ENCODE results near the gene CXCL14.

Gene CXCL14

DNA sequence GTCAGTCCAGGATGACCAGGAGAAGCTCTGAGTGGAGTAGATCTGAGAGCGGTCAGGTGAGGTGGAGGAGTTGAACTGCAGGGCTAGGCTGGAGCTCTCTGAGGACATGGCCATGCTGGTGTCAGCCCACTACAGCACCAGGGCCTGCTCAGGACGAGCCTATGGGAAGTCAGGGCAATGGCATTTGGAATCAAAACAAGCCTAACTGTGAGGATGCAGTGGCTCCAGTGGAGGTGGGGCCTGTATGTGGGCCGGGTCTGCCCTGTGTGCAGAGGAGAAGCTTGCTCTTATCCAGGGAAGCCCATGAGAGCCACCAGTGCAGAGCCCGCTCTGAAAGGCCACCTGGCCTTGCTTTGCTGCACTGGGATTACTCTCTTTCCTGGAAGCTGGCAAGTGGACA lies 11.1 kb downstream of the CXCL14 start:
- no peak for DNase-seq (ENCODE audit: low spot score)

DNA sequence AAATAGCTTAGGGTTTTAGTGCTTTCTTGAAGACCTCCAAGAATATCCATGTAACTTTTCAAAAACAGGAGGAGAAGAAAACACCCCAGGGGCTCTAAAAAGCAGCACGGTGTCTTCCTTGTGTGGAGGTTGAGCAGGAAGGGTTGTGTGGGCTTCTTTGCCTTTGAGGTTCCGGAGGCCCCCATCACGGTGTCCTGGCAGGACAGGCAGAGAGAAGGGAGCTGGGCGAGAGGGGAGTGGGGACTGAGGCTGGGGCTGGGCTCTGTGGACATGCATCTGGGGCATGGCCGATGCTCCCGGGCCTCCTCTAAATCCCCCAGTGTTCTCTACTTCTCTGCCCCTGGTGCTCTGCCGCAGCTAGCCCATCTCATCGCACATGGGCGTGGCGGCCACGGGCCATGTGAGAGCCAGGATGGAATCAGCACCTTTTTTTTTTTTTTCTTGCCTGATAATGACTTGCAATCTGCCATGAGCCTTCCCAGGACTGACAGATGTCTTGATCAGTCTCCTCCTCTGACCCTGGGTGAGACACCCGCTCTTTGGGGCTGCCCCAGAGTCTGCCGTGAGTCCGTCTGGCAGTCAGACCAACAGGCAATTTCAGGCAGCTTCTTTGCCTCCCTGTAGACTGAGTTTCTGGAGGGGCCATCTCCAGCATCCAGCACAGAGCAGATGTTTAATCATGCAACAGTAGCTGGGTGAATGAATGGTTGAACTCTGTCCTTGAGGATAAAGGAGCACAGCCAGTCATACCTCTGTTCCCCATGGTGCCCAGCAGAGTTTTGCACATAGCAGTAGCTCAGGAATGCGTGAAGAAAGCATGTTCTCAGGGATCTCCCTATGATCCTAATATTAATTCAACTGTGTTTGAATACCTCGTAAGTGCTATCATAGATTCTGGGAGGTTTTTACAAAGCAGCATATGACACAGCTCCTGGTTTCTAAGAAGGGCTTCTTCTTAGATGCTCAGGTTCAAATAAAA lies 12.1 kb downstream of the CXCL14 start:
- no peak for DNase-seq (ENCODE audit: low spot score)

DNA sequence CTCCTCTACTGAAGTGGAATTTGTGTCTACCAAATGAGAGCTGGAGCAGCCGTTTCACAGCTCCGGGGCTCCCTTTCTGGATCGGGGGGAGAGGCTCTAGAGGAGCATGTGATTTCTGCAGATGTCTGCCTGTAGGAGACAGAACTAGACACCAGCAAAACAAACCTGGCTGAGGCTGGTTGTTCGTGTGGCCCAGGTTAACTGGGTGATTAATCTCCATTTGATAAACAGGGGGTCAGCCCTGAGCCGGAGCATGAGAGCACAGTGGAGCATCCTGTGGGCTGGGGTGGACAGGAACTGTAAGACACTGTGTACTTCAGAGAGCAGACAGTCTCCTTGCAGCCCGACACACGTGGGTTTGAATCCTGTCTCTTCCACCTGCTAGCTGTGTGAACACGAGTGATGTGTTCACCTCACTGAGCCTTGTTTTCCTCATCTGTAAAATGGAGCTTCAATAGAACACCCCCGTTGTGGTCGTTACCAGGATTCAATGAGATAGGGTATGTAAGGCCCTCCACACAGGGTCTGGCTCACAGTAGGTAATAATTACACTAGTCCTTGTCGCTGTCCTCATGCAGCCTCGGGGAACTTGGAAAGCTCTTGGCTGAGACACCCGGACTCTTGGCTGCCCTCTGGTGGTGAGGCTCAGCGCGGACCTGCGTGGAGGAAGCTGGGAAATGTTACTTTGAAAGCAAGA lies 12.9 kb downstream of the CXCL14 start:
- DNase-seq (ENCODE audit: low spot score), result peak; percentile 56

DNA sequence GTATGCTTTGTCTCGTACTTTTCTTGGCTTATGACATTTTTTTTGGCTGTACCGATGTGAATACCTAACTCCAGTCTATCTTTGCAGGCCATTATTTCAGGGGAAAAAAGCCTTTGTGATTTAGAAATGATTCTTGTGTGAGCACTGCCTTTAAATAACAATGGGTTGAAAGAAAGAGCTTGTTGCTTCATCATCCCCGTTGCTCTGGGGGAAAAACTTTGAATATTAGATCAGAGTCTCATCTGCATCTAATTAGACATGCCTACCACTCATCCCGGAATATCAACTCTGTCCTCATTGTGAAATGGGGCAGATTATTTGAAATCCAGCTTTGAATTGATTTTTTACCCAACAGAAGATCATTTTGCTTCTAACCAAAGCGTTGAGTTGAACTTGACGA lies 13.5 kb downstream of the CXCL14 start:
- DNase-seq (ENCODE audit: low spot score), result no peak

DNA sequence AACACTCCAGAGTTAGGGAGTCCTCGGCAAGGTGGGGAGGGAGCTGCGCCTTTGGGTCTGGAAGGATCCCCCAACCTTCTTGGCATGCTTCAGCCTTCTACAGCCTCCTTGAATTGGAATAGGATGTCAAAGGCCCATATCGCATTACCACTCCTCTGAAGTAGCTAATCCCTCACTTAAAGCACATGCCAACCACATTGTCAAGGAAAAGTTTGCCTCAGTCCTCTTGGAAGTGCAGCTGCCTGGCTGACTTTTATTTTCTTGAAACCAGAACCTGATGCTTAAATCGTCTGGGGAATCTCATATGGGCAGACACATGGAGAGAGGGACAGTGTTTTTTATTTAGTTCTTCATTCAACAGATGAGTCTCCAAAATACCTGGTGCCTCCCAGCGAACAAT lies 14.5 kb downstream of the CXCL14 start:
- DNase-seq (ENCODE audit: low spot score), result no peak

DNA sequence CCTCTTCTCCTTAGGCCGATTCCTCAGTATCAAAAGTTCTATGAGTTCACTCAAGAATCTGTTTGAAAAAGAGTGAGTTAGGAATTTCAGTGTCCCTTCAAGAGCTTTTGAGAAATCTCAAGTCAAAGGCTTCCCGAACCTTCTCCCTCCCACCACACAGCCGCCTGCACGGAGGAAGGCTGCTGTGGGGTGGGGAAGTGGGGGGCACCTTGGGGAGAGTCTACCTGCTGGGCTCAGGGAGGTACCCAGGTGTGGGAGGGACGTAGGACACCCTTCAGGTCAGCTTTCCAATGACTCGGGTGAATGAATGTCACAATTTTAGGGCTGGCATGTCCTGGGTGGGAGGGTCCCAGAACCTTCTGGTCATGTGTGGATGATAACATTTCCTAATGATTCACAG lies 17.5 kb downstream of the CXCL14 start:
- no peak for DNase-seq (ENCODE audit: low spot score)

DNA sequence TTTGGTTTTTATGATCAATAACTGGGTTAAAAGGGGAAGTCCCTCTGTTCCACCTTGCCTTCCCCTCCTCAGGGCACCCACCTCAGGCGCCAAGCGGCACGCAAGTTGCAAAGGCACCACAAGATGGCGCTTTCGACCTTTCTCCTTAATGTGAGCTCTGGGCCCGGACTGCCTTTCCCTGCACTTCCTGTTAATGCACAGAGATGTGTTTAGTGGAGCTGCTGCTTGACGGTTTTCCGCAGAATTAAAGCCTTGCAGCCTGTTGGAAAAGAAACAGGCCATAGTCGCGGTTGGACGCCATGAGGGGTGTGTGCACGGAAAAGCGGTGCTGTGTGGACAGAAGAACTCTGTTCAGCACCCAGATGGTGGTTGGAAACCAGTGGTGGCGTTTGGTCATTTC lies 17.9 kb downstream of the CXCL14 start:
- DNase-seq (ENCODE audit: low spot score), result peak; percentile 68

DNA sequence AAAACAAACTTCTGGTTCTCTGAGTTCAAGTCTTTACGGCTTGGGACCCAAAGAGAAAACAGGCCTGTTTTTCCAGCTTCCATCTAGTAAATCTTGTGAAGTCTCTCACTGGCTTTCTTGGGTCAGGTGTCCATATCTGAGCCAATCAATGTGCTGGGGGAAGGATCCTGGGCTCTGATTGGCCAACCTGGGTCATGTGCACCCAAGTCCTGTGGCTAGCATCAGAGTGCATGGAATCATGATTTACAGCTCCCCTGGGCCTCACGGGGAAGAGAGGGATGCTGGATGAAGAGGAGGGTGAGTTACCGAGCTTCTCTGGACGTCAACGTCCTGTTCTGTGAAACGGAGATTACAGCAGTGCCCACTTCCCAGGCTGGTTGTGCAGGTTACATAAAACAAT lies 19.4 kb downstream of the CXCL14 start:
- no peak for DNase-seq (ENCODE audit: low spot score)

DNA sequence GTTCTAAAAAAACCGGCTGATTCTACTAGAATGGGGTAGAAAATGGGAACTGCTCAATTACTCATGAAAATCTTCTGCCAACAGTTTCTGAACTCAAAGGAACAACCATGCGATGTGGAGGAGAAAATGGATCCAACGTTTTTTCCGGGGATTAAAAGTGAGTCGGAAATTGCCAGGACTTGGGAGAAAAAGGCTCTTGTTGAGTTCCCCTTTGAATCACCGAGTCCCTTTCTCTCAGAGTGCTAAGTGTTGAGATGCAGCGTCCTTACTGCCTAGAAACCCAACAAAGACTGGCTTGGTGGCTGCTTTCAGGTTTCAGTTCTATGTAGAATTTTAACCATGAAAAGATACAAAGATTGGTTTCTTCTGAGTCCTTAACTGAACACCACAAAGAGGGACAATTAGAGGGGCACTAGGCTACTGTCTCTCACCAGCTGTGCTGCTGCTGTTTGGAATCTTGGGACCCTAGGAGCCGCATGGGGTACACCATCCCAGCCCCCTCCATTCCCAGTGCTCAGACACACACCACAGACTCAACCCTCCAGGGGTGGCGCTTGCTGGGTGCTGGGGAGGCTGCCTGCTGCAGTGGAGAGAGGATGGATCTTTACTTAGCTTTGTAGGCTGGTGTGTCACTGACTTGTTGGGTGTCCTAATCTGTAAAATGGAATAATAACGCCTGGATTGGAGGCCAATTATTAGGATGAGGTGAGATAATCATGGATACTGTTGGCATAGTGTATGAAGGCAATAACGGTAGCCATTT lies 21.5 kb downstream of the CXCL14 start:
- peak; percentile 60 for DNase-seq (ENCODE audit: low spot score)

DNA sequence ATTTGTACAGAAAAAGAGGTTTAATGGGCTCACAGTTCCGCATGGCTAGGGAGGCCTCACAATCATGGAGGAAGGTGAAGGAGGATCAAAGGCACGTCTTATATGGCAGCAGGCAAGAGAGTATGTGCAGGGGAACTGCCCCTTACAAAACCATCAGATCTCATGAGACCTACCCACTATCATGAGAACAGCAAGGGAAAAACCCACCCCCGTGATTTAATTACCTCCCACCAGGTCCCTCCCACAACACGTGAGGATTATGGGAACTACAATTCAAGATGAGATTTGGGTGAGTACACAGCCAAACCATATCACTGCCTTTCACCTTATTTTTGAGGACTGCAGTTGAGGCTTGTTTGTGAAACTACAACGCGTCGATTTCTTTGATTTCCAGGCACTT lies 22.2 kb downstream of the CXCL14 start:
- DNase-seq (ENCODE audit: low spot score), result no peak

DNA sequence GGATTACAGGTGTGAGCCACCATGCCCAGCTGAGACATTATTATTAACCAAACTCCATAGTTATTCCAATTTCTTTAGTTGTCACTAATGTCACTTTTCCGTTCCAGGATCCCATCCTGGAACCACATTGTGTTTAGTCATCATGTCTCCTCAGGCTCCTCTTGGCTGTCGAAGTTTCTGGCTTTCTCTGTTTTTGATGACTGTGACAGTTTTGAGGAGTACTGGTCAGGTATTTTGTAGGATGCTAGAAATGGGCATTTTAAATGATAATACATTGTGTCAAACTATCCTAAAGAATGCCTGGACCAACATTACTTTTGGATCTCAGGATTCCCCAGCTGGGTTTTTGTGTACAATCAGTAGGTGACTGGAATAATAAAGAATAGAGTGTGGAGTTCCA lies 23.3 kb downstream of the CXCL14 start:
- no peak for DNase-seq (ENCODE audit: low spot score)

DNA sequence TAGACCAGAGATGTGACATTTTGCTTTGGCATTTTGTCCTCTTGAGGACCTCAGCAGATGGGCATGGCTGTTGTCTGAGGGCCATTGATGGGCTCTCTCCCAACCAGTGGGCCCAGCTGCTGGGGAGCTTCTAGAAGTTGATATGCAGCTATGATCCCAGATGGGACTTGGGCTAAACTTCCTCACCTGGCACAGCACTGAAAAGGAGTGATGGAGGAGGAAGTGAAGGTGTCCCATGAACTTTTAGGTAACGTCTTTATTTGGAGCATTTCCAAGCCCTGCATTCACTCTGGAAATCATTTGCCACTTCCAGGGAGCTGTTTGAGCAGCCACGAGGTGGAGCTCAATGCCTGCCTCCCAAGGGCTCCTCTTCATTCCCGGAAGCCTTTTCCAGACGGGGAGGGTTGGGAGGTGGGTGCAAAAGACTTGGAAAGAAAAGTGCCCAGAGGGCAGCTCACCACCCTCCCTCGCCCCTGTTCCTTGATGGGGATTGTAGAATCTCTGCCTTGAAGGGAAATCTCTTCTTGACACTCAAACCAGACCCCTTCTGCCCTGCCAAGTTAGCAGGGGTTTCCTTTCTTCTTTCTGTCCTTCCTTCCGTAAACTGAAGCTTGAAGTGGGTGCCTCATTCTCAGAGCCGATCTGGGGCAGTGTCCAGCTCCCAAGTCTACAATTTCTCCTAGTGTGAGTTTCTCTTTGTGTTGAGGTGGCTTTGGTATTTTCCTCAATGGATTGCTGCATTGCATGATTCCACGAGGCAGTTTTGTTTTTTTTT lies 24.9 kb downstream of the CXCL14 start:
- no peak for DNase-seq (ENCODE audit: low spot score)

DNA sequence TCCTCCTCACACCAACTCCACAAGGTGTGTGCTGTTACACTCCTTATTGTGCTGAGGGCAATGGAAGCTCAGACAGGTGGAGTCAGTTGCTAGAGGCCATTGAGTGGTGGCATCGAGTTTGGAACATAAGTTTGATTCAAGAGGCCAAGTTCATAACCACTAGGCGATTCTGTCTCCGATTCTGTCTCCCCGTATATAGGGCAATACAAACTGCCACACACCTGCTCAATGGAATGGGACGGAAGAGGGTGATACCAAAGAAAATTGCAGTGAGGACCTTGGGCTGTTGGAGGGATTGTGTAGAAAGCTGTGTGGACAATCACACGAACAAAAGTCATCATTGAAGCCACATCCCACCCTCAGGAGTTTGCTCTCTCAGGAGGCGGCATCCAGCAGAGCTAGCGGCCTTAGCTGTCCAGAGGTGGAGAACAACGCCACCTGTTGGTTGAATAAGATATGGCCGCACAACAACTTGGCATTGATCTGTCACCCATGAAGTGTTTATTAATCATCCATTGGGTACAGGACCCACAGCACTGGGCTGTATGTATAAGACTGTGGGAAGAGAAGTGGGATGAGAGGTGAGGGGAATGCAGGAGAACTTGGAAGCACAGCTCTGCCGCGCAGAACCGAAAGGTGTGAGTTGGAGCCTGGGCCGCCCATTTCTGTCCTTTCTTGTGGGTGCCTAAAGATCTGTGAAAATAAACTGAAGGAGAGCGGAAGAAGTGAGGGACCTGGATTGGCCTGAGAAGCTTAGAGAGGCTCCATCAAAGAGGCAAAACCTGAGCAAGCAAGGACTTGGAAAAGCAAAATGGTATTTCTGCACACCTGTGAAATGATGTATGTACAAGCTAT lies 27.0 kb downstream of the CXCL14 start:
- peak; percentile 60 for DNase-seq (ENCODE audit: low spot score)

DNA sequence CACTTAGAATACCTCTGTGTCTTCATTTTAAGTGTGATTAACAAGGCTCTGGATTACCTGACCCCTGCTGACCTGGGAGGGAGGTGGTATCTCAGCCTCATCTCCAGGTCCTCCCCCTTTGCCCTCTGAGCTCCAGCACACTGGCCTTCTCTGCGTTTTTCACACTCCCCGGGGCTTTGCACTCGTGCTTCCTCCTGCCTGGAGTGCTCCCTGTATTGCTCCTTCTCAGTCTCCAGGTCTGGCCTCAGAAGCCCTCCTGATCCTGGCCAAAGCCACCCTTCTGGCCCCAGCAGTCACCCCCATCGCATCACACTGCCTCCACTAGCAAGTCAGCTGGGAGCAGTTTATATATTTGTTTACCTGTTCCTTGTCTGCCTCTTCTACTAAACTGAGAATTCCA lies 29.4 kb downstream of the CXCL14 start:
- DNase-seq (ENCODE audit: low spot score), result no peak

DNA sequence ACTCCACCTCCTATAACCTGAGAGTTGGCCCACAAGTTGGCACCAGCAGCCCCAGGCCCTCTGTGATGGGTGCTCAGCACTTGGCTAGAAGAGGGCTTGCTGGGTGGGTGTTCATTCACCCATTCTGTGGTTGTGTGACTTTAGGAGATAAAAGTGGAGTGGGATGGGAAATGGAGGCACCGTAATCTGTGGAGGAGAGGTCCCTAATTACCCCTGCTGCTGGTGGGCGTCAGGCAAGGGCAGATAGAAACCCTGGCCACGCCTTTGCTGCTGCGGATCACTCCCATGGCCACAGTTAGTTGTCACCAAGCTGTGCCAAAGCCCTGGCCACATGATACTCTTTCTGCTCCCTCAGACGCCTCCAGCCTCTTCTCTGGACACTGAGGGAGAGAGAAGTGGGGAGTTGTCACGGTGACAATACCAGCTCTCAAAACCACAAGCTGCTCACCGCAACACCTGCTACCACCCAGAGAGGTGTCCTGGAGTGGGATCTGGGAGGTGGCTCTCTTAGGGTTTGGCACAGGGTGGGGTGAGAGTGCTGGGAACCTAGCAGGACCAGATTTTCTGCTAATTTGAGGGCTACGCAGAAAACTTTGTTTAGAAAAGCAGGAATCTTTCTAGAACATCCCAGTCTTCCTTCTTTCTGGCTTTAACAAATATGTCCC lies 31.1 kb downstream of the CXCL14 start:
- DNase-seq (ENCODE audit: low spot score), result no peak

DNA sequence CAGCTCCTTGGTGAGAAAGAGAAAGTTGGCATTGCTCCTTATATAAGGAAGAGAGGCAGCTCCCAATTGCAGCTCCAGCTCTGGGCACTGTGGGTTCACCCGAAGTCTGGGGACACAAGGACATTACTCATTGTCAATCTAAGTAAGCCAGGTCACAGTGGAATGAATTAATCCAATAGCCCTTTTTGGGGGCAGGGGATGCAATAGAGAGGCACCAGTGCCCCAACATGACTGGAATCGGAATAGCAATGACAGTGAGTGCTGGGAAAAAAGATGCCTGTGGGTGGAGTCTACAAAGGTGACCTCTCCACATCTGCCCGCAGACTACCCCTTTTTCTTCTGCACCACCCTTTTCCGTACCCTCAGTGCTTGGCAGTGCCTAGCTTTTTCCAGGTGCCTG lies 31.9 kb downstream of the CXCL14 start:
- DNase-seq (ENCODE audit: low spot score), result no peak

DNA sequence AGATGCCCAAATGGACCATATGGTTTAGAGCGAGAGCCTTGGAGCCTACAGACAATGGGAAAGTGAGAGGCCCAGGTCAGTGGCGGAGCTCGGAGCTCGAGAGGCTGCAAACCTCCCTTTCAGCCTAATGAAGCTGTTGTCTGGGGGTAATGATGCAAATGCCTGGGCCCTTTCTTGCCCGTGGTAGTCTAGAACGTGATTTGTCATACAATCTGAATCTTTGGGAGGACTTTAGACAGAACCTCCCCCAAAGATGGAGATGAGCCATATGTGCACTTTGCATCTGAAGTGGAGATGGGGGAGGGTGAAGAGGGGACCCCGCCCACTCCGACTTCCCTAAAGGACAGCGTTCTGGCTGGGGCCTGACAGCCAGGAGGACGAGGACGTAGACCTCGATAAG lies 32.7 kb downstream of the CXCL14 start:
- no peak for DNase-seq (ENCODE audit: low spot score)

DNA sequence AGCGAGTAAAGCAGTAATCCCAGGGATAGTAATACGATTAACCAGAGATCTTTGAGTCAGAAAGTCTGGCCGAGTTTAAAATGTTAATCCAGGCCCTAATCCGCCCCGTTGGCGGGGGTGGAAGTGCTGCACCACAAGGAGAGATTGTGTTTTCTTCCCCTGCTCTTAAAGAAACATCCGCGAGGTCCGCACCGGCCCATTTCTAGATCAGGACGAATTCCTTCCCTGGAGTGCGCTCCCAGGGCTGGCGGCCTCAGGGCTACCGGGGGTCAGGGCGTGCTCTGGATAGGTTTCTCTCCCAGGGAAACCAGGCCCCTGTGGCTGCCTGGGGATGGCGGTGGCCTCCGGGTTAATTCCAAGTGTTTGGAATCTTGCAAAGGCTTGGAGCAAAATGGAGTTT lies 33.7 kb downstream of the CXCL14 start:
- DNase-seq (ENCODE audit: low spot score), result no peak

DNA sequence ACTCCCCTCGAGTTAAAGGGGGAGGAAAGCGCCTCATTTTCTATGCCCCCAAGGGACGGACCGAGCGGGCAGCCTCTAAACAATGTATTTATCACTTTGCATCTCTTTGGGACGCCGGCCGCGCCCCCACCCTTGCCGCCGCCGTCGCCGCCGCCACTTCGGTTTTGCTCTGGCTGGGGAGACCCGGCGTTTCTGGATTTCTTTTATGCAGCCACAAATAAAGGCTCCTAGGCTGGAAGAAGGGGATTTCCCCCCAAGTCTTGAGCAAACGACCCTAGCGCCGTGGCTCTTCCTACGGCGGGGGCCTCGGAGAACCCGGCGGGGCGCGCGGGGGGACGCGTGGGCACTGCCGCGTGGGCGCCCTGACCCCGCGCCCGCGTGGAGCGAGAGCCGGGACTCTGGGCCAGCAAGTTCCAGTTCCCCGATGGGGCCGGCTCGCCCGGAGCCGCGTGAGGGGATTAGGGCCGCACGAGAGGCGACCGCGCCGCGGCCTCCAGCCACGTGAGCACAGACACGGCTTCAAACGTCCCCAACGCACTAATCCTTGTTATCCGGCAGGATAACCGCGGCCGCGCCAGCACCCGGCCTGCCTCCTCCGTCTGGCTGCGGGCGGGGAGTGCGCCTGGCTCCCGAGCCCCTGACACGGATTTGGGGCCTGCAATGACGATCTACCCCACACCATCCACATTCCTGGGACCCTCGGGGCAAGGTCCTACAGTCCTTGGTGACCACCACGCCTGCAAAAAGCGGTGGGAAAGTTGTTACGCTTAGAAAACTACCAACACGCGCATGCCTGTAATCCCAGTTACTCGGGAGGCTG lies 35.1 kb downstream of the CXCL14 start:
- no peak for DNase-seq (ENCODE audit: low spot score)

All from globus pallidus (tissue), 1 donor.